HEK293 (cell line): ENCODE results near the gene RPL35.

Experiments
- CTCF ChIA-PET: fragments of 350-600 bp; formaldehyde crosslinking; extraction: SDS; loops from one replicate; lab custom pipeline; 2021; ENCODE audit warnings: antibody characterized with exemption; lab: Yijun Ruan, JAX
- POLR2A ChIA-PET: fragments of 300-600 bp; formaldehyde crosslinking; extraction: SDS; loops from one replicate; lab custom pipeline; 2020; ENCODE audit warnings: antibody characterized with exemption, inconsistent platforms; lab: Yijun Ruan, JAX
- H3K27ac ChIP-seq: fragments of 200-500 bp; sonication (Bioruptor generic); 2 replicates; pipeline ENCODE4 v1.5.1; 2014; ENCODE audit warnings: low read depth, low read length, control low read depth, inconsistent platforms; ENCODE audit errors: extremely low read depth
- H3K36me3 ChIP-seq, 2 experiments: fragments of 200-500 bp in 1 of 2; sonication (Bioruptor generic) in 1 of 2; 1 replicate in 1 of 2; 2 replicates in 1 of 2; pipeline ENCODE4 v1.5.1; 2014 to 2017; ENCODE audit warnings: inconsistent platforms in 2 of 2, low read length in 2 of 2; ENCODE audit not compliant: control insufficient read depth in 2 of 2, insufficient read depth in 1 of 2
- H3K4me1 ChIP-seq: fragments of 200-500 bp; sonication (Bioruptor generic); 2 replicates; pipeline ENCODE4 v1.5.1; 2014; ENCODE audit warnings: mild to moderate bottlenecking, low read length, inconsistent platforms; ENCODE audit not compliant: control insufficient read depth, insufficient read depth
- H3K4me3 ChIP-seq: 2 replicates; pipeline ENCODE4 v1.5.1; 2011; ENCODE audit warnings: low read depth, mild to moderate bottlenecking, control low read depth, low read length, moderate library complexity
- H3K9me3 ChIP-seq: fragments of 200-500 bp; sonication (Bioruptor generic); 2 replicates; pipeline ENCODE4 v1.5.1; 2014; ENCODE audit warnings: low read depth, low read length, inconsistent platforms; ENCODE audit not compliant: control insufficient read depth, insufficient read depth
- EGR2 ChIP-seq: fragments of 450-650 bp; formaldehyde crosslinking; IDR thresholded peaks from 2 replicates; pipeline ENCODE4 v1.5.1; 2016; ENCODE audit warnings: low read depth, missing biosample characterization, missing genetic modification characterization
- GLIS1 ChIP-seq: fragments of 450-650 bp; formaldehyde crosslinking; IDR thresholded peaks from 2 replicates; pipeline ENCODE4 v1.5.1; 2016; ENCODE audit warnings: missing biosample characterization, missing genetic modification characterization
- YY1 ChIP-seq: fragments of 450-650 bp; formaldehyde crosslinking; IDR thresholded peaks from 2 replicates; pipeline ENCODE4 v1.5.1; 2018; ENCODE audit warnings: missing biosample characterization, missing genetic modification characterization
- ZBTB1 ChIP-seq: fragments of 450-650 bp; formaldehyde crosslinking; IDR thresholded peaks from 2 replicates; pipeline ENCODE4 v1.5.1; 2016; ENCODE audit warnings: missing biosample characterization, missing genetic modification characterization
- ZBTB20 ChIP-seq: fragments of 450-650 bp; formaldehyde crosslinking; IDR thresholded peaks from 2 replicates; pipeline ENCODE4 v1.5.1; 2016; ENCODE audit warnings: missing biosample characterization, missing genetic modification characterization
- ZBTB48 ChIP-seq: fragments of 450-650 bp; formaldehyde crosslinking; IDR thresholded peaks from 2 replicates; pipeline ENCODE4 v1.5.1; 2016; ENCODE audit warnings: missing biosample characterization, missing genetic modification characterization
- ZFP69B ChIP-seq: fragments of 450-650 bp; formaldehyde crosslinking; IDR thresholded peaks from 2 replicates; pipeline ENCODE4 v1.5.1; 2016; ENCODE audit warnings: missing biosample characterization, missing genetic modification characterization
- ZIC2 ChIP-seq: fragments of 450-650 bp; formaldehyde crosslinking; IDR thresholded peaks from 2 replicates; pipeline ENCODE4 v1.5.1; 2016; ENCODE audit warnings: missing biosample characterization, missing genetic modification characterization
- ZNF146 ChIP-seq: fragments of 450-650 bp; formaldehyde crosslinking; IDR thresholded peaks from 2 replicates; pipeline ENCODE4 v1.5.1; 2016; ENCODE audit warnings: missing biosample characterization, missing genetic modification characterization
- ZNF514 ChIP-seq: fragments of 450-650 bp; formaldehyde crosslinking; IDR thresholded peaks from 2 replicates; pipeline ENCODE4 v1.5.1; 2016; ENCODE audit warnings: missing biosample characterization, missing genetic modification characterization
- ZNF596 ChIP-seq: fragments of 450-650 bp; IDR thresholded peaks from 2 replicates; pipeline ENCODE4 v1.5.0; 2018; ENCODE audit warnings: missing biosample characterization, mild to moderate bottlenecking, missing genetic modification characterization, moderate library complexity
- ZNF629 ChIP-seq: fragments of 450-650 bp; formaldehyde crosslinking; IDR thresholded peaks from 2 replicates; pipeline ENCODE4 v1.5.1; 2017; ENCODE audit warnings: missing biosample characterization, missing genetic modification characterization
- ZNF670 ChIP-seq: fragments of 450-650 bp; formaldehyde crosslinking; IDR thresholded peaks from 2 replicates; pipeline ENCODE4 v1.5.1; 2016; ENCODE audit warnings: missing biosample characterization, missing genetic modification characterization, low read depth
- ZNF768 ChIP-seq: fragments of 450-650 bp; formaldehyde crosslinking; IDR thresholded peaks from 2 replicates; pipeline ENCODE4 v1.5.1; 2018; ENCODE audit warnings: missing biosample characterization, mild to moderate bottlenecking, missing genetic modification characterization
- ZNF785 ChIP-seq: fragments of 450-650 bp; formaldehyde crosslinking; IDR thresholded peaks from 2 replicates; pipeline ENCODE4 v1.5.1; 2016; ENCODE audit warnings: missing biosample characterization, missing genetic modification characterization
- ZSCAN16 ChIP-seq: fragments of 450-650 bp; formaldehyde crosslinking; IDR thresholded peaks from 2 replicates; pipeline ENCODE4 v1.5.1; 2016; ENCODE audit warnings: missing biosample characterization, missing genetic modification characterization
- TF ChIP-seq, protein P1 (sequence below): fragments of 450-650 bp; formaldehyde crosslinking; IDR thresholded peaks from 2 replicates; pipeline ENCODE4 v1.5.1; 2016; ENCODE audit warnings: missing biosample characterization, missing genetic modification characterization
- TF ChIP-seq, protein P2 (sequence below): fragments of 450-650 bp; formaldehyde crosslinking; IDR thresholded peaks from 2 replicates; pipeline ENCODE4 v1.5.1; 2016; ENCODE audit warnings: missing biosample characterization, missing genetic modification characterization
- TF ChIP-seq, protein P3 (sequence below): fragments of 450-650 bp; formaldehyde crosslinking; IDR thresholded peaks from 2 replicates; pipeline ENCODE4 v1.5.1; 2016; ENCODE audit warnings: missing biosample characterization, missing genetic modification characterization
- TF ChIP-seq, protein P4 (sequence below): fragments of 450-650 bp; formaldehyde crosslinking; IDR thresholded peaks from 2 replicates; pipeline ENCODE4 v1.5.1; 2016; ENCODE audit warnings: missing biosample characterization, missing genetic modification characterization
- TF ChIP-seq, protein P5 (sequence below): fragments of 450-650 bp; formaldehyde crosslinking; IDR thresholded peaks from 2 replicates; pipeline ENCODE4 v1.5.1; 2016; ENCODE audit warnings: missing biosample characterization, missing genetic modification characterization
- TF ChIP-seq, protein P6 (sequence below): fragments of 450-650 bp; formaldehyde crosslinking; conservative IDR thresholded peaks from 2 replicates; pipeline ENCODE4 v1.5.1; 2016; ENCODE audit warnings: low read depth, missing biosample characterization, missing genetic modification characterization

Gene RPL35

DNA sequence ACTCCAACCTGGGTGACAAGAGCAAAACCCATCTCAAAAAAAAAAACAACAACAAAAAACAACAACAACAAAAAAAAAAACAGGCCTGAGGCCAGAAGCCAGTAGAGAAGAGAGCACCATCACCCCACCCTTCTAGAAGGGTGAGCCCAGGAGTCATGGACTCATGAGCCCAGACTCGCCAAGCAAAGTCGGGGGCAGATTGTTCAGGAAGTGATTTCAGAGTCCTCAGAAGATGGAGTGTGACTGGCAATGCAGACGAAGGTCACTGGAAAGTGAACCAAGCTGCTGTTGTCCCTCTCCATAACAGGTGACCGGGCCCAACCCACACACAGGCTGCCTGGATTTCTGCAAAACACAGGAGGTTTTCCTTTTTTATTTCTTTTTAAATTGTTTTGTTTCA, 17.5 kb downstream of the RPL35 start (continued):
- TF ChIP-seq, protein P1, sequence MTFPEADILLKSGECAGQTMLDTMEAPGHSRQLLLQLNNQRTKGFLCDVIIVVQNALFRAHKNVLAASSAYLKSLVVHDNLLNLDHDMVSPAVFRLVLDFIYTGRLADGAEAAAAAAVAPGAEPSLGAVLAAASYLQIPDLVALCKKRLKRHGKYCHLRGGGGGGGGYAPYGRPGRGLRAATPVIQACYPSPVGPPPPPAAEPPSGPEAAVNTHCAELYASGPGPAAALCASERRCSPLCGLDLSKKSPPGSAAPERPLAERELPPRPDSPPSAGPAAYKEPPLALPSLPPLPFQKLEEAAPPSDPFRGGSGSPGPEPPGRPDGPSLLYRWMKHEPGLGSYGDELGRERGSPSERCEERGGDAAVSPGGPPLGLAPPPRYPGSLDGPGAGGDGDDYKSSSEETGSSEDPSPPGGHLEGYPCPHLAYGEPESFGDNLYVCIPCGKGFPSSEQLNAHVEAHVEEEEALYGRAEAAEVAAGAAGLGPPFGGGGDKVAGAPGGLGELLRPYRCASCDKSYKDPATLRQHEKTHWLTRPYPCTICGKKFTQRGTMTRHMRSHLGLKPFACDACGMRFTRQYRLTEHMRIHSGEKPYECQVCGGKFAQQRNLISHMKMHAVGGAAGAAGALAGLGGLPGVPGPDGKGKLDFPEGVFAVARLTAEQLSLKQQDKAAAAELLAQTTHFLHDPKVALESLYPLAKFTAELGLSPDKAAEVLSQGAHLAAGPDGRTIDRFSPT = no peak
- TF ChIP-seq, protein P2, sequence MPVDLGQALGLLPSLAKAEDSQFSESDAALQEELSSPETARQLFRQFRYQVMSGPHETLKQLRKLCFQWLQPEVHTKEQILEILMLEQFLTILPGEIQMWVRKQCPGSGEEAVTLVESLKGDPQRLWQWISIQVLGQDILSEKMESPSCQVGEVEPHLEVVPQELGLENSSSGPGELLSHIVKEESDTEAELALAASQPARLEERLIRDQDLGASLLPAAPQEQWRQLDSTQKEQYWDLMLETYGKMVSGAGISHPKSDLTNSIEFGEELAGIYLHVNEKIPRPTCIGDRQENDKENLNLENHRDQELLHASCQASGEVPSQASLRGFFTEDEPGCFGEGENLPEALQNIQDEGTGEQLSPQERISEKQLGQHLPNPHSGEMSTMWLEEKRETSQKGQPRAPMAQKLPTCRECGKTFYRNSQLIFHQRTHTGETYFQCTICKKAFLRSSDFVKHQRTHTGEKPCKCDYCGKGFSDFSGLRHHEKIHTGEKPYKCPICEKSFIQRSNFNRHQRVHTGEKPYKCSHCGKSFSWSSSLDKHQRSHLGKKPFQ (tag by site-specific recombination) = no peak
- TF ChIP-seq ZBTB48 (no peak), ZNF629 (no peak), ZNF785 (tag by site-specific recombination) (no peak), ZNF146 (tag by site-specific recombination) (no peak)

DNA sequence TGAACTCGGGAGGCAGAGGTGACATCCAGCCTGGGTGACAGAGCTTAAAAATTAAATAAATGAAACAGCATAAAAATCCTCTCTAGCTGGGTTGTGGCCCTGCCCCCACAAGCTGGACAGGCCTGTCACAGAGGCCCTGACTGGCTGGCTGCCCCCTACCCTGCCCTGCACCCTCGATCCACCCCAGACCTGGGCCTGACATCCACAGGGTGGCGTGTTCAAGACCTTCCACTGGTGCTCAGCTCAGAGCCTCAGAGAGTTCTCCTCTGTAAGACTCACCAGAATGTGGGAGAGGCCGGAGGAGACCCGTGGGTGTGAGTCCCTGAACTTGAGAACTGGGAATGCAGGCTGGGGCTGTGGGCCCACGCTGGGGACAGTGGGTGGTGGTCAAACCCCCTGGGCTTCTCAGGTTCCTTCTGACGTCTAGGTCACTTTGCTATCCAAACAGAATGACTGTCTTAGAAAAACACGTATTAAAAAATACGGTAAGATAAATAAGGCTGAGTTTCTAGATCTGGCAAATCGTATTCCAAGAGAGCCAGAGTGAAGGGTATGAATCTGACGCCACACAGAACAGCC, 18.2 kb downstream of the RPL35 start:
- no peaks in the 10 kb centered on the region for H3K4me1 ChIP-seq
- CTCF ChIA-PET = interaction anchor here (0.6 to 31.1 kb wide), 3 partner anchors 10 to 68 kb away, joined by 3 to 1257 read pairs (median 154); partner anchors contain the start of genes NR6A1, OLFML2A and WDR38
- TF ChIP-seq, protein P1 = no peak
- TF ChIP-seq, protein P3, sequence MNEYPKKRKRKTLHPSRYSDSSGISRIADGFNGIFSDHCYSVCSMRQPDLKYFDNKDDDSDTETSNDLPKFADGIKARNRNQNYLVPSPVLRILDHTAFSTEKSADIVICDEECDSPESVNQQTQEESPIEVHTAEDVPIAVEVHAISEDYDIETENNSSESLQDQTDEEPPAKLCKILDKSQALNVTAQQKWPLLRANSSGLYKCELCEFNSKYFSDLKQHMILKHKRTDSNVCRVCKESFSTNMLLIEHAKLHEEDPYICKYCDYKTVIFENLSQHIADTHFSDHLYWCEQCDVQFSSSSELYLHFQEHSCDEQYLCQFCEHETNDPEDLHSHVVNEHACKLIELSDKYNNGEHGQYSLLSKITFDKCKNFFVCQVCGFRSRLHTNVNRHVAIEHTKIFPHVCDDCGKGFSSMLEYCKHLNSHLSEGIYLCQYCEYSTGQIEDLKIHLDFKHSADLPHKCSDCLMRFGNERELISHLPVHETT (tag by site-specific recombination) = no peak
- TF ChIP-seq ZBTB20 (tag by site-specific recombination) (no peak), ZBTB1 (tag by site-specific recombination) (no peak), YY1 (tag by site-specific recombination) (no peak), ZSCAN16 (no peak), ZNF596 (tag by site-specific recombination) (no peak), EGR2 (tag by site-specific recombination) (peak; percentile 93), ZNF670 (tag by site-specific recombination) (no peak), GLIS1 (peak; percentile 69; the same call in 1 of the 2 replicates), ZNF768 (tag by site-specific recombination) (no peak), ZIC2 (tag by site-specific recombination) (no peak), ZNF514 (tag by site-specific recombination) (no peak), ZFP69B (tag by site-specific recombination) (0 out of 2 replicates have a peak, but pooled peaks have one; percentile 50)
- TF ChIP-seq, protein P4, sequence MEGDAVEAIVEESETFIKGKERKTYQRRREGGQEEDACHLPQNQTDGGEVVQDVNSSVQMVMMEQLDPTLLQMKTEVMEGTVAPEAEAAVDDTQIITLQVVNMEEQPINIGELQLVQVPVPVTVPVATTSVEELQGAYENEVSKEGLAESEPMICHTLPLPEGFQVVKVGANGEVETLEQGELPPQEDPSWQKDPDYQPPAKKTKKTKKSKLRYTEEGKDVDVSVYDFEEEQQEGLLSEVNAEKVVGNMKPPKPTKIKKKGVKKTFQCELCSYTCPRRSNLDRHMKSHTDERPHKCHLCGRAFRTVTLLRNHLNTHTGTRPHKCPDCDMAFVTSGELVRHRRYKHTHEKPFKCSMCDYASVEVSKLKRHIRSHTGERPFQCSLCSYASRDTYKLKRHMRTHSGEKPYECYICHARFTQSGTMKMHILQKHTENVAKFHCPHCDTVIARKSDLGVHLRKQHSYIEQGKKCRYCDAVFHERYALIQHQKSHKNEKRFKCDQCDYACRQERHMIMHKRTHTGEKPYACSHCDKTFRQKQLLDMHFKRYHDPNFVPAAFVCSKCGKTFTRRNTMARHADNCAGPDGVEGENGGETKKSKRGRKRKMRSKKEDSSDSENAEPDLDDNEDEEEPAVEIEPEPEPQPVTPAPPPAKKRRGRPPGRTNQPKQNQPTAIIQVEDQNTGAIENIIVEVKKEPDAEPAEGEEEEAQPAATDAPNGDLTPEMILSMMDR (tag by site-specific recombination) = no peak
- TF ChIP-seq, protein P5, sequence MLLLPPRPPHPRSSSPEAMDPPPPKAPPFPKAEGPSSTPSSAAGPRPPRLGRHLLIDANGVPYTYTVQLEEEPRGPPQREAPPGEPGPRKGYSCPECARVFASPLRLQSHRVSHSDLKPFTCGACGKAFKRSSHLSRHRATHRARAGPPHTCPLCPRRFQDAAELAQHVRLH (tag by site-specific recombination) = no peak
- TF ChIP-seq, protein P6, sequence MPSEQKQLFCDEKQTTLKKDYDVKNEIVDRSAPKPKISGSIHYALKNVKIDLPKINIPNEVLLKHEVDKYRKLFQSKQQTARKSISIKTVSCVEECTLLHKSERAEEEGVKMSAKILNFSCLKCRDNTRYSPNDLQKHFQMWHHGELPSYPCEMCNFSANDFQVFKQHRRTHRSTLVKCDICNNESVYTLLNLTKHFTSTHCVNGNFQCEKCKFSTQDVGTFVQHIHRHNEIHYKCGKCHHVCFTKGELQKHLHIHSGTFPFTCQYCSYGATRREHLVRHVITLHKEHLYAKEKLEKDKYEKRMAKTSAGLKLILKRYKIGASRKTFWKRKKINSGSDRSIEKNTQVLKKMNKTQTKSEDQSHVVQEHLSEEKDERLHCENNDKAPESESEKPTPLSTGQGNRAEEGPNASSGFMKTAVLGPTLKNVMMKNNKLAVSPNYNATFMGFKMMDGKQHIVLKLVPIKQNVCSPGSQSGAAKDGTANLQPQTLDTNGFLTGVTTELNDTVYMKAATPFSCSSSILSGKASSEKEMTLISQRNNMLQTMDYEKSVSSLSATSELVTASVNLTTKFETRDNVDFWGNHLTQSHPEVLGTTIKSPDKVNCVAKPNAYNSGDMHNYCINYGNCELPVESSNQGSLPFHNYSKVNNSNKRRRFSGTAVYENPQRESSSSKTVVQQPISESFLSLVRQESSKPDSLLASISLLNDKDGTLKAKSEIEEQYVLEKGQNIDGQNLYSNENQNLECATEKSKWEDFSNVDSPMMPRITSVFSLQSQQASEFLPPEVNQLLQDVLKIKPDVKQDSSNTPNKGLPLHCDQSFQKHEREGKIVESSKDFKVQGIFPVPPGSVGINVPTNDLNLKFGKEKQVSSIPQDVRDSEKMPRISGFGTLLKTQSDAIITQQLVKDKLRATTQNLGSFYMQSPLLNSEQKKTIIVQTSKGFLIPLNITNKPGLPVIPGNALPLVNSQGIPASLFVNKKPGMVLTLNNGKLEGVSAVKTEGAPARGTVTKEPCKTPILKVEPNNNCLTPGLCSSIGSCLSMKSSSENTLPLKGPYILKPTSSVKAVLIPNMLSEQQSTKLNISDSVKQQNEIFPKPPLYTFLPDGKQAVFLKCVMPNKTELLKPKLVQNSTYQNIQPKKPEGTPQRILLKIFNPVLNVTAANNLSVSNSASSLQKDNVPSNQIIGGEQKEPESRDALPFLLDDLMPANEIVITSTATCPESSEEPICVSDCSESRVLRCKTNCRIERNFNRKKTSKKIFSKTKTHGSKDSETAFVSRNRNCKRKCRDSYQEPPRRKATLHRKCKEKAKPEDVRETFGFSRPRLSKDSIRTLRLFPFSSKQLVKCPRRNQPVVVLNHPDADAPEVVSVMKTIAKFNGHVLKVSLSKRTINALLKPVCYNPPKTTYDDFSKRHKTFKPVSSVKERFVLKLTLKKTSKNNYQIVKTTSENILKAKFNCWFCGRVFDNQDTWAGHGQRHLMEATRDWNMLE = no peak

More for the DNA sequence above, 18.2 kb downstream of the RPL35 start:
- Histone ChIP-seq H3K9me3 (no peaks in the 10 kb centered on the region), H3K36me3 (no peaks in the 10 kb centered on the region), H3K27ac (no peak overlapping the region), H3K4me3 (no peak overlapping the region)
- POLR2A ChIA-PET = interaction anchor here (0.7 to 1.1 kb wide), 2 partner anchors 15 to 66 kb away, joined by 3 read pairs; no protein-coding TSS in a partner anchor
